Omental fat pad (tissue), 4 donors: ENCODE data around the gene EIF3L. TPM values are rescaled to one million over a fixed set of nuclear protein-coding genes. Genes with fewer than 3 reads are reported as not detected.

Source experiments
- ATAC-seq: fragments of 150-250 bp; one replicate; pipeline ENCODE4 v1.9.1; 2016; ENCODE audit warnings: mild to moderate bottlenecking, moderate library complexity; ENCODE audit not compliant: low FRiP score
- DNase-seq: peaks from one replicate; pipeline ENCODE4 v3.0.0-alpha.2; 2019; ENCODE audit warnings: low spot score
- CTCF ChIP-seq, 3 donors: fragments of 450-650 bp; IDR thresholded peaks; one replicate each; pipeline ENCODE4 v1.5.1; 2016 to 2017; ENCODE audit warnings: antibody characterized with exemption in 3 of 3, mild to moderate bottlenecking in 3 of 3, moderate library complexity in 2 of 3
- total RNA-seq, 4 donors: library from RNA; depleted of rRNA; stranded (reverse); fragments of >200 nt; gene quantifications; one replicate each; pipeline ENCODE4 v1.1.0, GENCODE V29; 2016

Gene EIF3L
- total RNA-seq, 4 donors from 2014 or later: 303 to 410 (median 328) TPM

- TF ChIP-seq CTCF (IDR thresholded peaks at IDR 0.05): no peak
- ATAC-seq (no peak), DNase-seq (no peak)
Measured at GRCh38 chr22:37907036-37907954, 58.1 kb downstream of the EIF3L start.

GRCh38 chr22:37909766-37910165 is 60.5 kb downstream of the EIF3L start:
- no peak for DNase-seq
- no peak for ATAC-seq
- no peak for TF ChIP-seq CTCF (IDR thresholded peaks at IDR 0.05)

GRCh38 chr22:37910890-37911672 is 61.9 kb downstream of the EIF3L start:
- no peak for ATAC-seq
- no peak for TF ChIP-seq CTCF (IDR thresholded peaks at IDR 0.05)

GRCh38 chr22:37911697-37912096 is 62.5 kb downstream of the EIF3L start:
- no peak for TF ChIP-seq CTCF (IDR thresholded peaks at IDR 0.05)
- no peak for ATAC-seq
- no peak for DNase-seq

More at GRCh38 chr22:37910890-37911672, 61.9 kb downstream of the EIF3L start:
- DNase-seq: no peak

GRCh38 chr22:37912171-37912570 is 63.0 kb downstream of the EIF3L start:
- DNase-seq (no peak), ATAC-seq (no peak)
- no peak for TF ChIP-seq CTCF (IDR thresholded peaks at IDR 0.05)

- DNase-seq (no peak), ATAC-seq (no peak)
- no peak for TF ChIP-seq CTCF (IDR thresholded peaks at IDR 0.05)
Measured at GRCh38 chr22:37913233-37913721, 64.1 kb downstream of the EIF3L start.
